Activated CD4-positive, alpha-beta T cell treated with anti-CD3 and anti-CD28 coated beads for 4 hours (primary cell): Measurements from ENCODE around the gene STBD1.
"Not testable (repeated sequence)": the region's sequence is repeated elsewhere in the genome, so short reads cannot be mapped to it uniquely, and the experiment has no call there.

Experiments
- DNase-seq, 2 donors: peaks; one replicate each; pipeline ENCODE4 v3.0.0-alpha.2; 2020

STBD1 gene

DNA sequence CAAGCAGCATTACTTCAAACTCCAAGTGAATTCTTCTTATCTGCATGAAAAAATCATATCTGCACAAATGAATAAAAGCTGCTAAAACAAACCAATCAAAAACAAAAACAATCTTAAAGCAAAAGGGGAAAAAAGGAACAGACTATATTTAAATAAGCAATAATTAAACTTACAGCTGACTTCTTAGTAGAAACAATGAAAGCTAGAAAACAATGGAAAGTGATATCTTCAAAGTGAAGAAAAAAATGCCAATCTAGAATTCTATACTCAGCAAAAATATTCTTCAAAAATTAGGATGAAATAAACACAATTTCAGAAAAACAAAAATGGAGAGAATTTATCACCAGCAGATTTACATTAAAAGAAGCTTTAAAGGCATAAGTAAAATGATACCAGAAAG lies 20.0 kb downstream of the STBD1 start:
- DNase-seq = no peak

DNA sequence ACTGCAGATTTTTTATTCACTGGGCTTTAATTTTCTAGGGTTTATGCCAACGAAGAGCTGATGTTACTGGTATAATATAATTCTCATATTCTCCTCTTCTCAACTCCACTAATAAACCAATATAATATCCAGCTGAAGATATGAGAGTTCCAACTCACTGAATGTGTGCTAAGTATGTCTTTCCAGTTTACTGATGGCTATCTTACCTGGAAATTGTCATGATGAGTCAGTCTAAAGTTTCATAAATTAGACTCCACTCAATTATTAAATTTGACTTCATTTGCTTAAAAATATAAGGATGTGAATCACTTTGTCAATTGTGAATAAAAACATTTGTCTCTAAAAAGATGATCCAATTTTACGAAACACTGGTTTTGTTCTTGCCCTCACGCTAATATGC lies 28.4 kb downstream of the STBD1 start:
- DNase-seq = no peak

DNA sequence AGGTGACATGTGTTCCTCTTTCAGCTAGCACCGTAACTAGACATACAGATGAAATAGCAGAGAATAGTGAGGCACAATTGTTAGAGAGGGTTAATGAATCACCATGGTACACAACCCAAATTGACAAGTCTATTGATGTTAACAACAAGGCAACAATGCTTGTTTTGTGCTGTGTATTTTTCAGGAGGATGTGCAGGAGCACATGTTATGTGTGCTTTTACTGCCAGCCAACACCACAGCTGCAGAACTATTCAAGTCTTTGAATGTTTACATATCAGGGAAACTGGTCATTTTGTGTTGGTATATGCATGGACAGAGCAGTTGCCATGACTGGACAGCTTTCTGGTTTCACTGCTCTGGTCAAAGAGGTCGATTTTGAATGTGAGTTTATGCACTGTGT lies 32.8 kb downstream of the STBD1 start:
- DNase-seq = no peak

DNA sequence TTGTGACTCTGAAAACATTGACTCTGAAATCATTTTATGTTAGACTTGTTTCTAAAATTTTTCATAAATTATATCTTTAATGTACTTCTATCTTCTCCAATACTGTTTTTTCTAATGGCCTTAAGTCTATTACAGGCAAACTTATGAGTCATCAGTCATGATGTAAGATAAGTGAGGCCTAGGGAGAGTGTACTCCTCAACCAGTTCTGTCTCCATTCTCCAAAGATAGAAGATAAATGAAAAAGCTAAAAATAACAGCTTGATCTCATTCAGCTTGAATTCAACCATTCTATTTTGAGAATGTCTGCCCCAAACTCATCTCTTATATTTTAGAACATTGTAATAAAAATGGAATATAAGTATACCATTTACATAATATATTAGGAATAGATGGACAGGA lies 34.5 kb downstream of the STBD1 start:
- no peak for DNase-seq

DNA sequence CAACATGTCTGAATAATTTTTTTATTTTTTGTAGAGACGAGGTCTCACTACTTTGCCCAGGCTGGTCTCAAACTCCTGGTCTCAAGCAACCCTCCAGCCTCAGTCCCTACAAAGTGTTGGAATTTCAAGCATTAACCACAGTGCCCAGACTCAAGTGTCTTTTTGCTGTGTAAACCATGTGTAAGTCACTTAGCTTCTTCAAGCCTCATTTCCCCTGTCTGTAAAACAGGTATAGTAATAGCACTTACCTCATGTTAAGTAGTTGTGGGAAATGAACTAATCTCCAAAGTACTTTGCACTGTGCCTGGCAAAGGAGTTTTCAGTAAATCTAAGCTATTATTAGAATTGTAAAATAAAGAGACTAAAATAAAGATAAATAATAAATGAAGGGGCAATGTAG lies 35.7 kb downstream of the STBD1 start:
- DNase-seq = no peak

DNA sequence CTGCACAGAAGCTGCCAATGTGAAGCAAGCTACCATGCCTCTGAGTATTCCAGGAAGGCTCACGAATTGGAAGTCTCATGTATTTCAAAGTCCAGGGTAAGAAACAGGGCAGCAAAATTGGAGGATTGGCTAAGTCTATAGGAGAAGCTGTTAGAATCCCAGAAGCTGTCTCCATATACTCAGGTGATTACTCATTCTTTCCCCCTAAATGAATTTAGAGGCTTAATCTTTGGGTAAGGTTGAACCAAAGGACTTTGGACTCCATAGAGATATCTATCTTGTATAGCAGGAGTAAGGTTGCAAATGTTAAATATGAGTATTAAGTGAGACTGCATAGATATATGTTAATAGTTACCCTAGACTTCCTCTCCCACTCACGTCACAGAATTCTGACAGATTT lies 36.3 kb downstream of the STBD1 start:
- no peak for DNase-seq

DNA sequence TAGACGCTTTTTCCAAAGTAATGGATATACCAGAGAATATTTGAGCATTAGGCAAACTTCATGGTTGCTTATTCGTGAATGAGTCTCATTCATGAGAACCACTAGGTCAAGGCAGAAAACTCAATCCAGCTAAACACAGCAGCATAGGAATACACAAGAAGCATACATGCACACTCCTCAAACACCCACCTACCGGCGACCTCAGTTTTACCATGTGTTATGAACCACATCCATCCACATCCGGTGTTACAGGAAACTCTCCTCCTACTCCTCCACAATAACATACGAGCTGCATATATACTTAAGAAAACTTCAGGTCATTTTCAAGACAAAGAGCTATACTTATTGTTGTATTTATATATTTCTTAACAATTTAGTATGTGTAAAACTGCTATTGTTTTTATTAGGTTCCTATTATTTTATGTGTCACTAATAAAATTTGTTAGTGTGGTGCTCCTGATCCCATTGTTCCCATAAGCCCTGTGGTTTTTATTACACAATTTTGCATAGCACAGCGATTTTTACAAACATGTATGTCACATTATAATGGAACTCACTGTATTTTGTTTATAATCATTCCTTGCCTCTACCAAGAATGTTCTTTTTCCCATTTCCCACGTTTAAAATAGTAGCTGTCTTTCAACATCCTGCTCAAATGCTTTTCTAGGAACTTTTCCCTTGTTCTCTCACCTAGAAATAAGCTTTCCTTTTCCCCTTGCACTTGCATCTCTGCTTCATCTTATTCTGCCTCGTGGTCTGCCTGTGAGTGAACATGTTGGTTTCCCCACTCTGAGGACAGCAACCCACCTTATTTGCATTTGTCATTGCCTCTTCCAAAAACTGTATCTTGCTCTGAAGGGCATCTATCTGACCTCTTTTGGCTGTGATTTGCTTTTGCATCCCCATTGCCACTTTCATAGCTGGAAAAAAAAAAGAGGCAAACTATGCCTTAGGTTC lies 48.3 kb downstream of the STBD1 start:
- DNase-seq = peak in 1 of 2 donors; percentile 3

DNA sequence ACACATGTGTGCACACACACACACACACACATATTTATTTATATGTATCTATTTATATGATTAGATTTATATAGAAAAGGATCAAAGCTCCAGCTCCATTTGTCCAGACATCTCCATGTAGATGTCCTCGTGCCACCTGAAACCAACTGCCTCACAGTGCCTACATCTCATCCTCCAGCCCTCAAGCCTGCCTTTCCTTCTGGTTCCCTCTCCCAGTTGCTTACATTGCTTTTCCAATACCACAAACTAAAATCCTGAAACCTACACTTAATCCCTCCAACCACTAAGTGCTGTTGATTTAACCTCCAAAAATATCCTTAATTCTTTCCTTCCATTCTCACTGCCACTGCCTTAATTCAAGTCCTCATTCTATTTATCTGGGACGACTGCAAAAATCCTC lies 51.4 kb downstream of the STBD1 start:
- no peak for DNase-seq

DNA sequence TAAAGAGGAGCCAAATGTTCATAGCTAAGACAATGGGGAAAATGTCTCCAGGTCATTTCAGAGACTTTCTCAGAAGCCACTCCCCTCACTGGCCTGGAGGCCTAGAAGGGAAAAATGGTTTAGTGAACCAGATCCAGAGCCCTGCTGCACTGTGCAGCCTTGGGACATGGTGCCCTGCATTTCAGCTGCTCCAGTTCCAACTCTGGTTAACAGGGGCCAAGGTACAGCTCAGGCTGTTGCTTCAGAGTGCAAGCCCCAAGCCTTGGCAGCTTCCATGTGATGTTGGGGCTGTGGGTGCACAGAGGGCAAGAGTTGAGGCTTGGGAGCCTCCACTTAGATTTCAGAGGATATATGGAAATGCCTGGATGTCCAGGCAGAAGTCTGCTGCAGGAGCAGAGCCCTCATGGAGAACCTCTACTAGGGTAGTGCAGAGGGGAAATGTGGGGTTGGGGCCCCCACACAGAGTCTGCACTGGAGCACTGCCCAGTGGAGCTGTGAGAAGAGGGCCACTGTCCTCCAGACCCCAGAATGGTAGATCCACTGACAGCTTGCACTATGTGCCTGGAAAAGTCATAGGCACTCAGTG lies 53.4 kb downstream of the STBD1 start:
- DNase-seq = not testable (repeated sequence)
